Astrocyte of the cerebellum (primary cell): ENCODE measurements around the gene OSBPL8.

Experiments
- DNase-seq: peaks from one replicate; pipeline ENCODE4 v3.0.0-alpha.2; 2011; ENCODE audit warnings: low read depth
- H3K4me3 ChIP-seq: 2 replicates; pipeline ENCODE4 v1.5.1; 2011; ENCODE audit warnings: mild to moderate bottlenecking, low read depth, low read length, moderate library complexity
- CTCF ChIP-seq: IDR thresholded peaks from 2 replicates; pipeline ENCODE4 v1.5.1; 2012; ENCODE audit warnings: low read length, low read depth, moderate library complexity, mild to moderate bottlenecking; ENCODE audit errors: missing control alignments
- in situ Hi-C: cut with HindIII; loops from 2 replicates; pipeline ENCODE4 v1.10.0; 2017; ENCODE audit warnings: low sequenced_read_pairs

Gene OSBPL8

GRCh38 chr12:76543813-76544347, 15.7 kb downstream of the OSBPL8 start:
- H3K4me3 ChIP-seq: no peak overlapping the region
- in situ Hi-C loops: no loop called here

GRCh38 chr12:76542908-76543307, 16.7 kb downstream of the OSBPL8 start:
- DNase-seq: no peak
- H3K4me3 ChIP-seq: no peak overlapping the region
- in situ Hi-C loops: no loop called here
- TF ChIP-seq CTCF: no peak

More at GRCh38 chr12:76543813-76544347, 15.7 kb downstream of the OSBPL8 start:
- DNase-seq: no peak
- TF ChIP-seq CTCF: no peak

GRCh38 chr12:76539727-76540126, 19.8 kb downstream of the OSBPL8 start:
- no peak overlapping the region for H3K4me3 ChIP-seq
- TF ChIP-seq CTCF: no peak
- in situ Hi-C loops: no loop called here
- no peak for DNase-seq

GRCh38 chr12:76537923-76538322, 21.6 kb downstream of the OSBPL8 start:
- no peak for TF ChIP-seq CTCF
- in situ Hi-C loops: no loop called here
- no peak for DNase-seq
- H3K4me3 ChIP-seq: no peak overlapping the region

GRCh38 chr12:76536546-76536945, 23.0 kb downstream of the OSBPL8 start:
- H3K4me3 ChIP-seq: no peak overlapping the region
- in situ Hi-C loops: no loop called here
- DNase-seq: no peak
- TF ChIP-seq CTCF: no peak

GRCh38 chr12:76535170-76535569, 24.4 kb downstream of the OSBPL8 start:
- DNase-seq: no peak
- no peak overlapping the region for H3K4me3 ChIP-seq
- TF ChIP-seq CTCF: no peak
- in situ Hi-C loops: no loop called here

GRCh38 chr12:76533331-76533730, 26.2 kb downstream of the OSBPL8 start:
- no peak for DNase-seq

More at GRCh38 chr12:76533331-76533730, 26.2 kb downstream of the OSBPL8 start:
- no peak overlapping the region for H3K4me3 ChIP-seq
- in situ Hi-C loops: no loop called here
- TF ChIP-seq CTCF: no peak
